ENCODE measurements around the gene HEPACAM.

Gene HEPACAM

DNA sequence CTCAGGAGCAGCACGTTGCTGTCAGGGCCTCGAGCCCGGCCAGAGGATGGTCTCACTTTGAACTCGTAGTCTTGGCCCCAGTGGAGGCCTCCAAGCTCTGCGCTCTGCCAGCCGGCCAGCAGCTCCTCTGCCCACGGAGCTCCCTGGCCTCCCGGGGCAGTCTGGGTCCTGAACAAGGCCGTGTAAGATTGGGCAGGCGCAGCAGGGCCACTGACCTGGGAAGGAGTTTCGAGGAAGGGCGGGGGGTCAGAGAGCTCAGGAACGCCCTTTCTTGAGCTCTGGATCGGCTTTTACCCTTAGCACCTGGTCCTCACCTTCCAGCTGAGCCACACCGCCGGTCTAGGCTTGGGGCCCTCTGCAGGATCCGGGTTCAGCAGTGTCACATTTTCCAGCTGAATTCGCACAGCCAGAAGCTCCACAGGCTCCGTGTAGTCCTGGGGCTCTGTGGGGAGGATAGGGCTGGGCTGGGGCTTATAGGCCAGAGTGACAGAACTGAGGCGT is 40.3 kb downstream of the HEPACAM start:
- no peak for TF ChIP-seq BHLHE40 (IDR thresholded peaks at IDR 0.05; ENCODE audit: borderline replicate concordance)
- TF ChIP-seq SP1 (IDR thresholded peaks at IDR 0.05) = no peak
- TF ChIP-seq FOXM1 (IDR thresholded peaks at IDR 0.05; ENCODE audit: borderline replicate concordance) = no peak
- no peak for TF ChIP-seq SUZ12 (IDR thresholded peaks at IDR 0.05)
- TF ChIP-seq ZNF384 (IDR thresholded peaks at IDR 0.05) = no peak
- TF ChIP-seq NFRKB (IDR thresholded peaks at IDR 0.05) = no peak
- no peak for TF ChIP-seq FOXA1 (IDR thresholded peaks at IDR 0.05)
- TF ChIP-seq HDGF (IDR thresholded peaks at IDR 0.05; ENCODE audit: borderline replicate concordance) = no peak
- no peak for TF ChIP-seq LEF1 (IDR thresholded peaks at IDR 0.05; ENCODE audit: borderline replicate concordance)
- no peak for TF ChIP-seq ELF4 (IDR thresholded peaks at IDR 0.05)
- no peak for TF ChIP-seq TARDBP (IDR thresholded peaks at IDR 0.05)
- no peak for TF ChIP-seq L3MBTL2 (conservative IDR thresholded peaks at IDR 0.05)
- TF ChIP-seq ARNT (IDR thresholded peaks at IDR 0.05) = no peak
- TF ChIP-seq FOXK2 (IDR thresholded peaks at IDR 0.05) = no peak
- no peak for TF ChIP-seq PKNOX1 (IDR thresholded peaks at IDR 0.05)
- no peak for TF ChIP-seq CTBP1 (IDR thresholded peaks at IDR 0.05; ENCODE audit: borderline replicate concordance)
- ChIA-PET CTCF (no interaction called here), POLR2A (interaction anchor here (1.2 kb wide), 1 partner anchor 19 kb away, joined by 5 read pairs; no protein-coding TSS in a partner anchor)
- DNase-seq (ENCODE audit: extremely low spot score) = no peak

- ChIA-PET POLR2A (interaction anchor here (1.2 kb wide), 1 partner anchor 19 kb away, joined by 5 read pairs; no protein-coding TSS in a partner anchor), CTCF (no interaction called here)
- no peak for DNase-seq (ENCODE audit: extremely low spot score)
- TF ChIP-seq BHLHE40 (IDR thresholded peaks at IDR 0.05; ENCODE audit: borderline replicate concordance) = no peak
- no peak for TF ChIP-seq LEF1 (IDR thresholded peaks at IDR 0.05; ENCODE audit: borderline replicate concordance)
Observed at GRCh38 chr11:124894606-124895430, 41.0 kb downstream of the HEPACAM start.

DNA sequence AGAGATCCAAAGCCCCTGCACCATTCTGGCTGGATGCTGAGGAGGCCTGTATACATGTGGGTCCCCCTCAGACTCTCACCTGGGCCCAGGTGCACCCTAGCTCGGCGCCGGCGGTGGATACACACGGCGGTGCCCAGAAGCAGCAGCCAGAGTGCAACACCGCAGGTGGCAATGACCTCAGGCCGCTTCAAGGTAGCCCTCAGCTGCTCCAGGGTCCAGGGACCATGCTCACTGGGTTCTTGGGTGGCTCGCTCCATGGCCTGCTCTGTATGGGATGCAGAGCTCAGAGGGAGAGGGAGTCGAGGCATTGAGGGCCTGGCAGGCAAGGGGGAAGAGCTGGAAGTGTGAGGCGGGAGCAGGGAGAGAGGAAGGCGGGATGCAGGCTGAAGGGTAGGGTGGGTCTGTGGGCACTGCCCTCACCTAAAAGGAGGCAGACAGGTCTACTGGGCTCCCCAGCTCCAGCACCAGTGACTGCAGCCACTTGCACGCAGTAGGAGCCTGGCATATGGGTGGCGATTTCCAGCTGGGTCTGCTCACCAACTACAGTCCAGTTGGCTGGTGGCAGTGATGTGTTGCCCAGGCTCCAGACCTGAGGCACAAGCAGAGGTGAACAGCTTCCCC is 42.0 kb downstream of the HEPACAM start:
- TF ChIP-seq CTBP1 (IDR thresholded peaks at IDR 0.05; ENCODE audit: borderline replicate concordance) (no peak), L3MBTL2 (conservative IDR thresholded peaks at IDR 0.05) (no peak), BHLHE40 (IDR thresholded peaks at IDR 0.05; ENCODE audit: borderline replicate concordance) (no peak), TARDBP (IDR thresholded peaks at IDR 0.05) (no peak), ELF4 (IDR thresholded peaks at IDR 0.05) (no peak), HDGF (IDR thresholded peaks at IDR 0.05; ENCODE audit: borderline replicate concordance) (no peak), FOXA1 (IDR thresholded peaks at IDR 0.05) (no peak), FOXM1 (IDR thresholded peaks at IDR 0.05; ENCODE audit: borderline replicate concordance) (no peak), NFRKB (IDR thresholded peaks at IDR 0.05) (no peak), ZNF384 (IDR thresholded peaks at IDR 0.05) (no peak), FOXK2 (IDR thresholded peaks at IDR 0.05) (no peak), SUZ12 (IDR thresholded peaks at IDR 0.05) (no peak), SP1 (IDR thresholded peaks at IDR 0.05) (no peak), PKNOX1 (IDR thresholded peaks at IDR 0.05) (no peak)
- CTCF ChIA-PET = no interaction called here
- DNase-seq (ENCODE audit: extremely low spot score) = no peak
- POLR2A ChIA-PET = no interaction called here

GRCh38 chr11:124892750-124893454 is 42.9 kb downstream of the HEPACAM start:
- TF ChIP-seq FOXM1 (IDR thresholded peaks at IDR 0.05; ENCODE audit: borderline replicate concordance) = no peak
- TF ChIP-seq CTBP1 (IDR thresholded peaks at IDR 0.05; ENCODE audit: borderline replicate concordance) = no peak
- TF ChIP-seq NFRKB (IDR thresholded peaks at IDR 0.05) = no peak
- no peak for TF ChIP-seq L3MBTL2 (conservative IDR thresholded peaks at IDR 0.05)
- no peak for TF ChIP-seq ELF4 (IDR thresholded peaks at IDR 0.05)
- no peak for TF ChIP-seq PKNOX1 (IDR thresholded peaks at IDR 0.05)
- no peak for TF ChIP-seq FOXK2 (IDR thresholded peaks at IDR 0.05)
- TF ChIP-seq ARNT (IDR thresholded peaks at IDR 0.05) = no peak
- TF ChIP-seq TARDBP (IDR thresholded peaks at IDR 0.05) = no peak
- TF ChIP-seq SUZ12 (IDR thresholded peaks at IDR 0.05) = no peak
- TF ChIP-seq ZNF384 (IDR thresholded peaks at IDR 0.05) = no peak
- no peak for TF ChIP-seq BHLHE40 (IDR thresholded peaks at IDR 0.05; ENCODE audit: borderline replicate concordance)
- ChIA-PET CTCF (interaction anchor here (0.9 kb wide), 1 partner anchor 16 kb away, joined by 3 read pairs; no protein-coding TSS in a partner anchor), POLR2A (interaction anchor here (1.2 to 3.6 kb wide), 2 partner anchors 17 to 61 kb away, joined by 3 to 14 read pairs; partner anchors contain the start of gene CCDC15)
- DNase-seq (ENCODE audit: extremely low spot score) = no peak

- CTCF ChIA-PET = interaction anchor here (0.9 kb wide), 1 partner anchor 16 kb away, joined by 3 read pairs; no protein-coding TSS in a partner anchor
- no peak for DNase-seq (ENCODE audit: extremely low spot score)
- POLR2A ChIA-PET = interaction anchor here (1.2 to 3.6 kb wide), 3 partner anchors 9 to 61 kb away, joined by 3 to 14 read pairs (median 3); partner anchors contain the start of gene CCDC15
- no peak for TF ChIP-seq HDGF (IDR thresholded peaks at IDR 0.05; ENCODE audit: borderline replicate concordance)
- no peak for TF ChIP-seq SUZ12 (IDR thresholded peaks at IDR 0.05)
- TF ChIP-seq NFRKB (IDR thresholded peaks at IDR 0.05) = no peak
- TF ChIP-seq L3MBTL2 (conservative IDR thresholded peaks at IDR 0.05) = no peak
- TF ChIP-seq ZNF384 (IDR thresholded peaks at IDR 0.05) = no peak
- no peak for TF ChIP-seq BHLHE40 (IDR thresholded peaks at IDR 0.05; ENCODE audit: borderline replicate concordance)
- no peak for TF ChIP-seq FOXK2 (IDR thresholded peaks at IDR 0.05)
Observed at GRCh38 chr11:124892146-124892545, 43.7 kb downstream of the HEPACAM start.

All from HEK293T (cell line).